Right renal cortex interstitium (tissue), 3 donors: Measurements from ENCODE around the gene SH3PXD2A. TPM values are rescaled to one million over a fixed set of nuclear protein-coding genes. Genes with fewer than 3 reads are reported as not detected.

Experiments
- DNase-seq, 3 donors: peaks; one replicate each; pipeline ENCODE4 v3.0.0-alpha.2; 2013; ENCODE audit warnings: low read depth in 3 of 3, low spot score in 2 of 3
- polyA plus RNA-seq, 3 donors: library from polyadenylated mRNA; unstranded; fragments of 120-200 nt; gene quantifications; one replicate each; pipeline ENCODE4 v1.2.1, GENCODE V29; 2013; ENCODE audit not compliant: insufficient read length in 3 of 3

Gene SH3PXD2A
- polyA plus RNA-seq, 3 donors: 25.6 to 28.5 (median 27.1) TPM

DNA sequence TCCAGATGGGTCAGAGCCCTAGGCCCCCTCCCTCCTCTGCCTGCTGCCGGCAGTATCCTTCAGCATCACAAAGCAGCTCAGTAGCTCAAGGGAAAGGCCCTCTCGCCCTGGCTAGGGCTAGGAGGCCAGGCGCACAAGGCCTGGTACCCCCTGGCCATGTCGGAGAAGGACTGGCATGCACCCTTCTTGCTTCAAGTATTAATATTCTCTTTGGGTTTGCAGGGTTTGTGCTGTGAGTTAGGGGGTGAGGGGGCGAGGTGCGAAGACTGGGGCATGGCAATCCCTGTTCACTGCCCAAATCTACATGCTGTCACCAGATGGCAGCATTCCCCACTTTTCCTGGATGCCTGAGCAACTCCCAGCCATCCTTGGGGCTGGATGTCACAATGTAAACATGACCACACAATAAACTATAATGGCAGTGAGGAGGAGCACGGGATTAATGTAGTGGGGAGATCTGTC lies 256.7 kb downstream of the SH3PXD2A start:
- DNase-seq: peak; percentile 61 to 72 (median 70)

- no peak for DNase-seq
These were observed 258.4 kb downstream of the SH3PXD2A start for GRCh38 chr10:103597003-103597402.

GRCh38 chr10:103595933-103596726 lies 259.2 kb downstream of the SH3PXD2A start:
- DNase-seq: no peak

- DNase-seq: no peak
These were observed 262.3 kb downstream of the SH3PXD2A start for GRCh38 chr10:103593022-103593570.

- DNase-seq: no peak
These were observed 263.0 kb downstream of the SH3PXD2A start for GRCh38 chr10:103592186-103593021.

GRCh38 chr10:103590744-103591291 lies 264.6 kb downstream of the SH3PXD2A start:
- no peak for DNase-seq

DNA sequence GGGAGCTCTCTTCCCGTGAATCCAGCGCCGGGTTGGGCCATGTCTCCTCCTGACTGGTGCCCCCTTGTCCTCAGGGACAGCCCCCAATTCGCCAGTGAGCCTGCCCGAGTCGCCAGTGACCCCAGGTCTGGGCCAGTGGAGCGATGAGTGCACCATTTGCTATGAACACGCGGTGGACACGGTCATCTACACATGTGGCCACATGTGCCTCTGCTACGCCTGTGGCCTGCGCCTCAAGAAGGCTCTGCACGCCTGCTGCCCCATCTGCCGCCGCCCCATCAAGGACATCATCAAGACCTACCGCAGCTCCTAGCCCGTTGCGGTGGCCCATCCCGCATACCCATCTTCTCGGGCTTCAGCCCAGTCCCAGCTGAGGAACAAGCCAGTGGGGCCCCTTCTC lies 265.3 kb downstream of the SH3PXD2A start:
- no peak for DNase-seq

GRCh38 chr10:103589074-103589630 lies 266.2 kb downstream of the SH3PXD2A start:
- no peak for DNase-seq

DNA sequence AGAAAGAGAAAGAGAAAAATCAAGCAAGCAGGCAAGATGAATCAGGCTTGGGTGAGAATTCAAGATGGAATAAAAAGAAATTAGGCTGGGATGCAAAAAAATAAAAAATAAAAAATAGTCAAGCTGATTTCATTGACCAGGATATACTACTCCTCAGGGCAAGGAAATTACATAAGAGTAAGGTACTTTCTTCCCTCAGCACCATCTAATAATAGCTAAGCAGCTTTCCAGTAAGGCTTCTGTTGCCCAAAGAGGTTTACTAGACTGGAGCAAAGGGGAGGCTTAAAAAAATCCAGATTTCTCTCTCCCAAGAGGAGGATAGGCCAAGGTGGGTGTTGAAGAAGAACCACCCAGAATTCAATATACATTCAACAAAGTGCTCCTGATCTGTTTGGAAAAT lies 268.3 kb downstream of the SH3PXD2A start:
- no peak for DNase-seq

GRCh38 chr10:103585011-103585405 lies 270.4 kb downstream of the SH3PXD2A start:
- no peak for DNase-seq

DNA sequence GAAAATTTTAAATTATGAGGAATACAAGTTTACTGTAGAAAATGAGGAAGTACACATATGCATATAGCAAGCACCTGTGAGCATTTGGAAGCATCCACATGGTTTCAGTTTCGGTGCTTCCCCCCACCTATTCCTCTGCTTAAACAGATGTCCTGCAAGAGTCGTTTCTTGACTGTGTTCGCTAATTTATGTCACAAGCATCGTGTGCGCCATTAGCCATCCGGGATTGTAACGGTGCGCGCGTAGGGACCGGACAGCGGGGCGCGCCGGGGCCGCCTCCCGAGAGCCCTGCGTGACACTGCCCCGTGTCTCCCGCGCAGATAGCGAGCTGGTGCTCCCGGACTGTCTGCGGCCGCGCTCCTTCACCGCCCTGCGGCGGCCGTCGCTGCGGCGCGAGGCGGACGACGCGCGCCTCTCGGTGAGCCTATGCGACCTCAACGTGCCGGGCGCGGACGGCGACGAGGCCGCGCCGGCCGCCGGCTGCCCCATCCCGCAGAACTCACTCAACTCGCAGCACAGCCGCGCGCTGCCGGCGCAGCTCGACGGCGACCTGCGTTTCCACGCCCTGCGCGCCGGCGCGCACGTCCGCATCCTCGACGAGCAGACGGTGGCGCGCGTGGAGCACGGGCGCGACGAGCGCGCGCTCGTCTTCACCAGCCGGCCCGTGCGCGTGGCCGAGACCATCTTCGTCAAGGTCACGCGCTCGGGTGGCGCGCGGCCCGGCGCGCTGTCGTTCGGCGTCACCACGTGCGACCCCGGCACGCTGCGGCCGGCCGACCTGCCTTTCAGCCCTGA lies 271.0 kb downstream of the SH3PXD2A start:
- DNase-seq: no peak

DNA sequence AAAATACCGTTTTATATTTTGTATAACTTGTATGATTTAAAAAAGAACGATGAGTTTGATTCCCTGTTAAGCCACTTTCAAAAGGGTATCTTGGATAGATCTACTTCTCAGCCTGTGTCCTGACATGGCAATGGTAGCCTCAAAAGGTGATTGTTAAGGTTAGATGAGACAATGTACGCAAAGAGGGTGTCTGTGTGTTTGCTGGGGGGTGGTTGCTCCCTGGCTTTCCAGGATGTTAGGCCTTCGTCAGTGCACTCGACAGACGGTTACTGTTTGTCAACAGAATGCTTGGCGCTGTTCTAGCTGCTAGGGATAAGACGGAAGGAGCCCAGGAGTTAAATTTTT lies 271.5 kb downstream of the SH3PXD2A start:
- DNase-seq: no peak

- DNase-seq: no peak
These were observed 272.8 kb downstream of the SH3PXD2A start for GRCh38 chr10:103582331-103583123.

- DNase-seq: no peak
These were observed 273.9 kb downstream of the SH3PXD2A start for GRCh38 chr10:103581499-103581898.

DNA sequence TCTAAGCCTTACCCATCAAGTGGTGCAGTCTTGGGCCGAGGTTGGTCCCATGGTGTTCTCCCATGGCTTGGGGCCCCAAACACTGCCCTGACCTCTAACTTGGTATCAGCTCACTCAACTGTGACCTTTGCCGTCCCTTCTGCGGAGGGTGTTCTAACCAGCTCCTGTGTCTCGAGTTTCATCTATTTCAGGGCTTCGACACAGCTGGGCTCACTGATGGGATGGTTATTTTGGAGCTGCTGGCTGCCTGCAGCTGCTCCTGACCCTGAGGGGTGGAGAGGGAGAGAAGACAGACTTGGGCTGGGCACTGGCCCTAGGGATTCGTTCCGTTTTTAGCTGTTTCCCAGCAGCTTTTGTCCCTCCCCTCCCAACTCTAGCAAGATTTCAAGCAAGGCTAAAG lies 274.9 kb downstream of the SH3PXD2A start:
- DNase-seq: no peak

GRCh38 chr10:103580011-103580410 lies 275.4 kb downstream of the SH3PXD2A start:
- no peak for DNase-seq

GRCh38 chr10:103578782-103579382 lies 276.5 kb downstream of the SH3PXD2A start:
- DNase-seq: no peak

GRCh38 chr10:103576862-103577261 lies 278.5 kb downstream of the SH3PXD2A start:
- DNase-seq: no peak

DNA sequence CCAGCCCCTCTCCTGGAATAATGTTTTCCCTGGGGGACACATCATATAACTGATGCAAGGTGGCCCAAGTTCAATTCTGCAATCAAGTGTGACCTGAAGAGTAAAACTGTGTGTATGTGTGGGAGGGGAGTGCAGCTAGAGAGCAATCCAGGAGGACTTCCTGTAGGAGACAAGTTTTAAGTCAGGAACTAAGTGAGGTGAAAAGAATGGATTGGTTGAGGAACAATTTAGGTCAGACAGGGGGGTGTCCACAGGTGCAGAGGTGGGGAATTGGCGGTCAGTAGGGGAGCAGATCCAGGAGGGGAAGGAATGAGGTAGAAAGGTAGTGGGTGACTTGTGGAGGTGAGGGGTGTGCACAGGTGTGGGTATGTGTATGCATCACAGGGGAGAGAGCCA lies 279.3 kb downstream of the SH3PXD2A start:
- DNase-seq: no peak
